A673 (cell line): ENCODE data around the gene C4orf50. TPM values are rescaled to one million over a fixed set of nuclear protein-coding genes. Genes with fewer than 3 reads are reported as not detected.

Experiments
- BruUV-seq: library from RNA; stranded (reverse); fragments of 400-500 nt; replicated peaks from 2 replicates; lab custom pipeline; 2021; lab: Mats Ljungman, UMichigan
- CTCF ChIA-PET: fragments of 300-600 bp; sonication (Branson Sonifier 250); formaldehyde crosslinking; loops from one replicate; lab custom pipeline; 2022; ENCODE audit warnings: antibody characterized with exemption; lab: Charles Lee
- POLR2A ChIA-PET: fragments of 300-600 bp; sonication (Branson Sonifier 250); formaldehyde crosslinking; loops from one replicate; lab custom pipeline; 2022; ENCODE audit warnings: antibody characterized with exemption; ENCODE audit not compliant: low non-redundant PET; lab: Charles Lee
- DNase-seq: peaks from one replicate; pipeline ENCODE4 v3.0.0-alpha.2; 2015; ENCODE audit warnings: low spot score
- H3K27ac ChIP-seq: fragments of 200-600 bp; sonication (generic); 2 replicates; pipeline ENCODE4 v1.5.1; 2016; ENCODE audit warnings: mixed run types, low read depth, mild to moderate bottlenecking, mixed read lengths, antibody characterized with exemption, low read length; ENCODE audit not compliant: poor library complexity, severe bottlenecking
- H3K27me3 ChIP-seq: fragments of 200-600 bp; sonication (generic); replicated peaks from 2 replicates; pipeline ENCODE4 v1.6.1; 2017; ENCODE audit warnings: mixed run types, low read depth, mild to moderate bottlenecking, mixed read lengths, antibody characterized with exemption, low read length; ENCODE audit not compliant: insufficient read depth, poor library complexity
- H3K36me3 ChIP-seq: fragments of 200-600 bp; sonication (generic); 2 replicates; pipeline ENCODE4 v1.6.1; 2016; ENCODE audit warnings: mixed run types, mild to moderate bottlenecking, mixed read lengths, antibody characterized with exemption, low read length; ENCODE audit not compliant: insufficient read depth, poor library complexity, severe bottlenecking
- H3K4me1 ChIP-seq: fragments of 200-600 bp; sonication (generic); 2 replicates; pipeline ENCODE4 v1.6.1; 2017; ENCODE audit warnings: mixed run types, mild to moderate bottlenecking, mixed read lengths, antibody characterized with exemption, low read length; ENCODE audit not compliant: insufficient read depth, poor library complexity, severe bottlenecking
- H3K4me3 ChIP-seq: fragments of 200-600 bp; sonication (generic); 2 replicates; pipeline ENCODE4 v1.5.1; 2016; ENCODE audit warnings: low read depth, mixed run types, mild to moderate bottlenecking, mixed read lengths, low read length; ENCODE audit not compliant: poor library complexity, severe bottlenecking
- H3K9me3 ChIP-seq: fragments of 200-600 bp; sonication (generic); 2 replicates; pipeline ENCODE4 v1.6.1; 2016; ENCODE audit warnings: mixed run types, low read depth, mild to moderate bottlenecking, mixed read lengths, antibody characterized with exemption, low read length; ENCODE audit not compliant: poor library complexity, severe bottlenecking
- EZH2 ChIP-seq: fragments of 200-600 bp; sonication (generic); IDR thresholded peaks from 2 replicates; pipeline ENCODE4 v1.6.1; 2017; ENCODE audit warnings: borderline replicate concordance, low read depth, mild to moderate bottlenecking, mixed read lengths, antibody characterized with exemption, low read length; ENCODE audit not compliant: poor library complexity, severe bottlenecking
- intact Hi-C: fragments of 100-400 bp; cut with micrococcal nuclease; formaldehyde crosslinking; loops from one replicate; pipeline ENCODE4 v1.10.0; 2022; ENCODE audit not compliant: unreplicated experiment
- total RNA-seq: library from RNA; stranded (reverse); gene quantifications from 2 replicates; pipeline ENCODE4 v1.2.3, GENCODE V29; 2021
- TF ChIP-seq, protein P1 (sequence below): fragments of 300-800, 200-600 bp; sonication (generic); conservative IDR thresholded peaks from 2 replicates; pipeline ENCODE4 v1.5.1; 2017; ENCODE audit warnings: low read depth, mild to moderate bottlenecking, antibody characterized with exemption, low read length, moderate library complexity, mixed read lengths

C4orf50 gene
- total RNA-seq, 1 experiment from 2014 or later, result not detected

DNA sequence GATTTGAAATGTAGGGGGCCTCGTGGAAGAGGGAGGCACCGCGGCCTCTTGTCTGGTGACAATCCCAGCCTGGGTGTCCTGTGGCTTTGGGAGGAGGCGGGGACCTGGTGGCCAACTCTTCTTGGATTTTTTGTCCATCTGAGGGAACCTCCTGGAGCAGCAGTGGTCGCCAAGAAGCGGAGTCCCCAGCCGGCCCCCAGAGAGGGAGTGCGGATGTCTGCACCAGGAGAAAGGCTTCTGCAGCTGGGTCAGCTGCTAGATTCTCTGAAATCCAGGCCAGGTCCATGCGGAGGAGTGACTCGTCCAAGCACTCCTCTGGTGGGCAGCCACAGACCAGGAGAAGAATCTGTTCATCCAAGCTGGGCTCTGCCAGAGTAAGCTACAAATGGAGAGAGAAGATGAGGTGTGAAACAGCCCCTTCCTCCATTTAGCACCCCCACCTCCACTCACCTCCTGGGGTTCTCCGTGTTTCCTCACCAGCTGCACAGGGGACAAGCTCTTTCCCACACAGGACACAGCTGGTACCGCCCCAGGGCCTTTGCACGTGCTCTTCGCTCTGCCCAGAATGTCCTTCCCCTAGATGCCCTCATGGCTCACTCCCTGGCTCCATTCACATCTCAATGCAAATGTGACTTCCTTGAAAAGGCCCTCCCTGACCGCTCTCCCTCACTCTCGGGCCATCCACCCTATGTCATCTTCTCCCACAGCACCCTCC, 27.6 kb downstream of the C4orf50 start:
- H3K4me1 ChIP-seq, result no peaks in the 10 kb centered on the region
- CTCF ChIA-PET, result no interaction called here
- intact Hi-C loops, result no loop called here

DNA sequence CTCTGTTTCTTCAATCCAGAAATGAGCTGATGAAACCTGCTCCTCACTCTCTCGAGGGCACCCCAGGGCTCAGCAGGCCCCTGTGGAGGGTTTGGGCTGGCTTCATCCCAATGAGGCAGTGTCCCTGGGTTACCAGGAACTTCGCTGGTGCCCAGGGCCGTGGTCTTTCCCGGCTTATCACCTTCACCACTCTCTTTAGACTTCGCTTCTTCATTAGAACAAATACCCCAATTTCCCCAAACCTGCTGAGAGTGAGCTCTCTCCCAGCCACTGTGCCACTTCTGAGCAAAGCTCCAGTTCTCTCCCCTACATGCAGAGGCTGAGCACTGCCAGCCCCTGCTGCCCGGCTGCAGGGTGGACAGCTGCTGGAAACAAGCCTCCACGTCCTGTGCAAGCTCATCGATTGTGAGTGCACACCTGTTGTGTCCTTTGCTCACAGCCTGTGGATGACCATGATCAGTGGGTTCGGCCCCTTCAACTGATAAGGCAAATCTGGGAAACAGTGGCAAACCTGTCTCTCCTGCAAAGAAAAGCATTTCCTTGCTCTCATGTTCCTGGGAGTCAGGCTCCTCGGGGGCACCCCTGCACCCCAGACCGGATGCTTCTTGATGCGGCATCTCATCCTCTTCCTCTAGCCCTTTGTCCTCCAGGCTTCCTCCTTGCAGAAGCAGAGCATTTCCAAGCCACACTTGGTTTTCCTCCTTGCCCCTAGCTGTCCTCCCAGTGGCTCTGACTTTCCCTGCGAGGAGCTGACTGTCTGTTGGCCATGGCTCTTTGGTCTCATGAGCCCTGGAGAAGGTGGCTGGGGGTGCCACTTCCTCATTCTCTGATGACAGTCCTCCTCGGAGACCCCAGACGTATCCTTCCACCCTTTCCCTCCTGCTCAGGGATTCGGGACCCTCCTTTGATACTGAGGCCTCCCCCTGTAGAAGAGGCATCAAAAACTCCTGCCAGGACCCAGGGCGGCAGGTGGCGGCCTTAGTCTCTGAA, 28.7 kb downstream of the C4orf50 start:
- H3K4me1 ChIP-seq, result no peaks in the 10 kb centered on the region
- H3K27ac ChIP-seq, result no peak overlapping the region
- no TSS peak for BruUV-seq
- H3K27me3 ChIP-seq, result no peaks in the 10 kb centered on the region
- TF ChIP-seq, protein P1, sequence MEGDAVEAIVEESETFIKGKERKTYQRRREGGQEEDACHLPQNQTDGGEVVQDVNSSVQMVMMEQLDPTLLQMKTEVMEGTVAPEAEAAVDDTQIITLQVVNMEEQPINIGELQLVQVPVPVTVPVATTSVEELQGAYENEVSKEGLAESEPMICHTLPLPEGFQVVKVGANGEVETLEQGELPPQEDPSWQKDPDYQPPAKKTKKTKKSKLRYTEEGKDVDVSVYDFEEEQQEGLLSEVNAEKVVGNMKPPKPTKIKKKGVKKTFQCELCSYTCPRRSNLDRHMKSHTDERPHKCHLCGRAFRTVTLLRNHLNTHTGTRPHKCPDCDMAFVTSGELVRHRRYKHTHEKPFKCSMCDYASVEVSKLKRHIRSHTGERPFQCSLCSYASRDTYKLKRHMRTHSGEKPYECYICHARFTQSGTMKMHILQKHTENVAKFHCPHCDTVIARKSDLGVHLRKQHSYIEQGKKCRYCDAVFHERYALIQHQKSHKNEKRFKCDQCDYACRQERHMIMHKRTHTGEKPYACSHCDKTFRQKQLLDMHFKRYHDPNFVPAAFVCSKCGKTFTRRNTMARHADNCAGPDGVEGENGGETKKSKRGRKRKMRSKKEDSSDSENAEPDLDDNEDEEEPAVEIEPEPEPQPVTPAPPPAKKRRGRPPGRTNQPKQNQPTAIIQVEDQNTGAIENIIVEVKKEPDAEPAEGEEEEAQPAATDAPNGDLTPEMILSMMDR, result no peak
- TF ChIP-seq EZH2, result no peak
- no peaks in the 10 kb centered on the region for H3K36me3 ChIP-seq
- intact Hi-C loops, result no loop called here
- no peak for DNase-seq
- CTCF ChIA-PET, result interaction anchor here (0.7 kb wide), 1 partner anchor 26 kb away, joined by 3 read pairs; no protein-coding TSS in a partner anchor
- no peak overlapping the region for H3K4me3 ChIP-seq
- peaks cover 6% of the 10 kb centered on the region for H3K9me3 ChIP-seq
- POLR2A ChIA-PET, result no interaction called here

More for the DNA sequence above, 27.6 kb downstream of the C4orf50 start:
- Histone ChIP-seq H3K4me3 (no peak overlapping the region), H3K27ac (no peak overlapping the region), H3K27me3 (no peaks in the 10 kb centered on the region), H3K36me3 (no peaks in the 10 kb centered on the region), H3K9me3 (no peaks in the 10 kb centered on the region)
- DNase-seq, result no peak
- TF ChIP-seq EZH2, result no peak
- TF ChIP-seq, protein P1, result no peak
- POLR2A ChIA-PET, result no interaction called here
- BruUV-seq, result no TSS peak

DNA sequence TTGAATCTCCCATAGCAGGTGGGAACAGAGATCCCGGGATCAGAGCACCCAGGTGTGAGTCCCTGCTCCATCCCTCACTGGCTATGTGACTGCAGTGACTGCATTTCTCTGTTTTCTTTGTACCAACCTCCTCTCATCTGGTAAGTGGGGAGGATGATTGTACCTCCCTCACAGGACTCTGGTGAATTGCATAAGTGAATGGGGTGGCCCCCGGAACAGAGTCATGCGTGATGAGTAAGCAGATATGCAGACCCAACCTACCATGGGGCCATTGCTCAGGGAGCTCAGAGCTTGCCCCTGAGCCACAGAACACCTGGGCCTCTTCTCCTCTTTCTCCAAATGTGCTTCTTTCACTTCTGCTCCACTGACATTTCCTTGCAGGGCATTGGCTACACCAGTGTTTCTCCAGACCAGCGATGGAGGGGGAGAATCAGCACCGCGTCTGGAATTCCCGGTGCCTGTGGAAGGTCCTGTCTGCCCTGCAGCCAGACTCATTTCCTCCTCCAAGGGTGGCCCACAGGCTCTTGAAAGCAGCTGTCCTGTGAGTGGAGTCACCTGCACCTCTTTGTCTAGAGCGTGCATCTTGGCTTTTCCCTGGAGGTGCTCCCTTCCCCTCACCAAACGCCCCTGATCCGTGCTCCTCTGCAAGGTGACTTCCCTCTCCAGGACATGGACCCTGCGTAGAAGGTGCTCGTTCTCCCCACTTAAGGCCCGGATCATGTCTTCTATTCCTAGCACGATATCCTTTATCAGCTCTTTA, 30.0 kb downstream of the C4orf50 start:
- H3K27me3 ChIP-seq, result no peaks in the 10 kb centered on the region
- peaks cover 12% of the 10 kb centered on the region for H3K9me3 ChIP-seq
- no peak for TF ChIP-seq EZH2
- TF ChIP-seq, protein P1, result no peak
- POLR2A ChIA-PET, result no interaction called here
- H3K4me1 ChIP-seq, result no peaks in the 10 kb centered on the region
- no peak overlapping the region for H3K4me3 ChIP-seq
- no peaks in the 10 kb centered on the region for H3K36me3 ChIP-seq
- CTCF ChIA-PET, result no interaction called here
- no peak for DNase-seq
- intact Hi-C loops, result no loop called here
- H3K27ac ChIP-seq, result no peak overlapping the region
- no TSS peak for BruUV-seq
